Peyer's patch (tissue), 4 donors: Measurements from ENCODE around the gene RTN4RL1.

Experiments used
- POLR2A ChIP-seq, 2 donors: fragments of 450-650 bp; IDR thresholded peaks; one replicate each; pipeline ENCODE4 v1.5.1; 2017; ENCODE audit warnings: antibody characterized with exemption in 2 of 2, mild to moderate bottlenecking in 2 of 2, moderate library complexity in 2 of 2
- TF ChIP-seq, protein P1 (sequence below), 6 experiments: fragments of 450-650 bp in 4 of 6; fragments of 200-600 bp in 2 of 6; sonication (generic) in 1 of 6; IDR thresholded peaks; one replicate each; pipeline ENCODE4 v1.5.1; 2017 to 2019; ENCODE audit warnings: antibody characterized with exemption in 6 of 6, mild to moderate bottlenecking in 3 of 6, moderate library complexity in 1 of 6

DNA sequence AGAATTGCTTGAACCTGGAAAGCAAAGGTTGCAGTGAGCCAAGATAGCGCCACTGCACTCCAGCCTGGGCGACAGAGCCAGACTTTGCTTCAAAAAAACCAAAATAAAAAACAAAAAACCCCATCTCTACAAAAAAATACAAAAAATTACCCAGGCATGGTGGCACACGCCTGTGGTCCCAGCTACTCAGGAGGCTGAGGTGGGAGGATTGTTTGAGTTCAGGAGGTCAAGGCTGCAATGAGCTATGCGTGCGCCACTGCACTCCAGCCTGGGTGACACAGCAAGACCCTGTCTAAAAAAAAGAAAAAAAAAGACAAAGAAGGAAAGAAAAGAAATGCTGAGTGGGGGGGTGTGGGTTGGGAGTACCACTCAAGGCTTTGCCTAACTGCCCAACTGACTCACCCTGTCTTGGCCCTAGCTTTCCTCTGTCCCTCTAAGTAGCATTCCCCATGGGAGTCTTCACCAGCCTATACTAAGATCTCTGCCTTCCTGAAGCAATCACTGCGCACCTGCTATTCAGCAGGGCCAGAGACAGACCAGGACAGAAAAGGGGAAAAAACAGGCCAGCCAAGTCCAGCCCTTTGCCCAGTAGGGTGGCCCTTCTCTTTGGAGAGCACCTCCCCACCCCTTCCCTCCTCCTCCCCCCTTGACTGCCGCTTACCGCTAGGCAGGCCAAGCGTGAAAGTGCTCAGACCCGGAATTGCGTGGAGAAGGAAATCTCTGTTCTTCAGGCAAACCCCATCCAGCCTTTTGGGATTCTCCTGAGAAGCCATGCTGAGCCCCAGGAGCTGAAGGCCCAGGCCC, 45.8 kb downstream of the RTN4RL1 start:
- TF ChIP-seq, protein P1, sequence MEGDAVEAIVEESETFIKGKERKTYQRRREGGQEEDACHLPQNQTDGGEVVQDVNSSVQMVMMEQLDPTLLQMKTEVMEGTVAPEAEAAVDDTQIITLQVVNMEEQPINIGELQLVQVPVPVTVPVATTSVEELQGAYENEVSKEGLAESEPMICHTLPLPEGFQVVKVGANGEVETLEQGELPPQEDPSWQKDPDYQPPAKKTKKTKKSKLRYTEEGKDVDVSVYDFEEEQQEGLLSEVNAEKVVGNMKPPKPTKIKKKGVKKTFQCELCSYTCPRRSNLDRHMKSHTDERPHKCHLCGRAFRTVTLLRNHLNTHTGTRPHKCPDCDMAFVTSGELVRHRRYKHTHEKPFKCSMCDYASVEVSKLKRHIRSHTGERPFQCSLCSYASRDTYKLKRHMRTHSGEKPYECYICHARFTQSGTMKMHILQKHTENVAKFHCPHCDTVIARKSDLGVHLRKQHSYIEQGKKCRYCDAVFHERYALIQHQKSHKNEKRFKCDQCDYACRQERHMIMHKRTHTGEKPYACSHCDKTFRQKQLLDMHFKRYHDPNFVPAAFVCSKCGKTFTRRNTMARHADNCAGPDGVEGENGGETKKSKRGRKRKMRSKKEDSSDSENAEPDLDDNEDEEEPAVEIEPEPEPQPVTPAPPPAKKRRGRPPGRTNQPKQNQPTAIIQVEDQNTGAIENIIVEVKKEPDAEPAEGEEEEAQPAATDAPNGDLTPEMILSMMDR (IDR thresholded peaks at IDR 0.05) = no peak
- TF ChIP-seq POLR2A (IDR thresholded peaks at IDR 0.05) = no peak
